Measurements from ENCODE around the gene SMURF1.

Gene SMURF1

DNA sequence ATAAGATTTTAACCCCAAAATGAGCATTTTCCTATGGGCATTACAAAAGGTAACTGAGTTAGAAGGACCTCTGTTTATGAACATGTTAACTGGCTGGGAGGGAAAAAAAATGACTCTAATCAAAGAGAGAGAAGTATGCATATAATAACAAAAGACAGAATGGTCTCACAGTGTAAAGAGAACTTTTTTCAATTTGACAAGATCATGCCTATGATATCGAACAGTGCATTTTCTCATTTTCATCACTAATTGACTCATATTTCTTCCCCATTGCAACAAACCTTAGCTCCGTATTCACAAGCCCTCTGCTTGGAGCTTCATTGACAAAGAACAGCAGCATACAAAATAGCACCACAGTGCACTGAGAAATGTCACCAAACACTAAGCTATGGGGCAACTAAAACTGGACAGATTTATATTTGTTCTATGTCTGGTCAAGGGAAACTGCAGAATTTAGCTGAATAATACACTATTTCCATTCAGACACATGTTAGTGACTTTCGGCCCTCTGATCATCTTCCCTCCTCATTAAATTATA lies 45.6 kb downstream of the SMURF1 start:
- no peak for DNase-seq

DNA sequence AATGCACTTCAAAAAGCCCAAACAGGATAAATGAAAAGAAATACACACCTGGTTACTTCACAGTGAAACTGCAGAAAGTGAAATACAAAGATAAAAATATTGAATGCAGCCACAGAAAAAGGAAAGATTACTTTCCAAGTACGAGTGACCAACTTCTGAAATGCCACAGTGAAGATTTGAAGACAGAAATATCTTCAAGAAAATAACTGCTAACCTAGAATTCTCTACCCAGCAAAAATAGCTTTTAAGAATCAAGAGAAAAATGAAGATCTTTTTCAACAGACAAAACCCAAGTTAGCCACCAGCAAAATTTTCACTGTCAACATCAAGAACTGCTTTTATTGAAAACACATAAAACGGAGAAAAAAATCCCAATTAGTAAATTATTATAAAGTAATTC lies 46.2 kb downstream of the SMURF1 start:
- no peak for DNase-seq

DNA sequence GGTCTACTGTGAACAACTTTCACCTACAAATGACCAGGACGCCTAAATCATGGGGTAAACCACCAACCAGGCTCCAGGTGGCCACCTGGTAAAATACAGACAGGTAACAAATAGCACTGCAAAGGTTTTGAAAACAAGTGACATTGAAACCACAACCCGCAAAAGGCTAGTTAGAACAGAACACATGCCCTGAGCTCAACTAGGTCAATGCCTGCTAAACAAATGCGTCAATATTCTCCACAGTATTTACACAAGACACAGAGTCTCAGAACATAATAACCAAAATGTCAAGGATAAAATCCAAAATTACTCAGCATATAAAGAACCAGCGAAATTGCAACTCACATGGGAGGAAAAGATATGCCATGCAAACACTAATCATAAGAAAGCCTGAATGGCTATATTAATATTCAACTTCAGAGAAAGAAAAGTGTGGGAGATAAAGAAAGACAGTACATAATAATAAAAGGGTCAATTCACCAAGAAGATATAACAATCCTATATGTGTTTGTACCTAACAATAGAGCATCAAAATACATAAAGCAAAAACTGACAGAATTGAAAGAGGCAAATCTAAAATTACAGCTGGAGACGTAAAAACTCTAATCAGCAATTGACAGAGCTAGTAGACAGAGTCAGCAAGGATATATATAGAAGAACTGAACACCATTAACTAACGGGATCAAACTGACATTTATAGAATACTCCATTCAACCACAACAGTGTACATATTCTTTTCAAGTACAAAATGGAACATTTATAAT lies 47.6 kb downstream of the SMURF1 start:
- no peak for DNase-seq

DNA sequence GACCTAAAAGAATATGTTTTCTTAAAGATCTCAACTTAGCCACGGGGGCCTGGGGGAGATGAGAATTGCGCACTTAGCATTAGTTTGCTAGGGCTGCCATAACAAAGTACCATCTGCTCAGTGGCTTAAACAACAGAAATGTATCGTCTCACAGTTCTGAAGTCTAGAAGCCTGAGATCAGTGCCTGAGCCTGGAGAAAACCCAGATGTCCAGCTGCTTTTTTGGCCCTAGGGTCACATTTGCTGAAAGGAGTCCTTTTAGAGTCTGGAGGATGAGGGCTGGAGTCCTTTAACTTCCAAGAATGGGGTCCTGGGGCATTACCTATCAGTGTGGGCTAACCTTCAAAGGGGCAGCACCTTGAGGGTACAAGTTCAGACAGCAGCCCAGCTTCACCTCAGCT lies 48.2 kb downstream of the SMURF1 start:
- no peak for DNase-seq

DNA sequence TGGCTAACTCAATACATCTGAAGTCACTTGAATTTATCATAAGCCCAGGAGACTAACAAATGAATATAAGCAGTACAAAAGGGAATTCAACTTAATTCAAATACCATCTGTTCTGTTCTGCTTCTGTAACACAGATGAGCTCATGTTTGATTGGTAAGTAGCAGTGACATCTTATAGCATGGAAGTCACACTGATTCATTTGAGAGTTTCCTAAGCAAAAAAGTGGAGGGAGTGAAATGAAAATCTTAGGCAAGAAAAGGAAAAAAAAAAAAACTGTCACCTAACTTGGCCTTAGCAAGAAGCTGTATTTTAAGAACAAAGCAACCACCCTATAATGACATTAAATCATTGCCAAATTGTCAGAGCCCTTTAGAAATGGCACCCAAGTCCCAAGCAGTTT lies 49.5 kb downstream of the SMURF1 start:
- DNase-seq, result no peak

DNA sequence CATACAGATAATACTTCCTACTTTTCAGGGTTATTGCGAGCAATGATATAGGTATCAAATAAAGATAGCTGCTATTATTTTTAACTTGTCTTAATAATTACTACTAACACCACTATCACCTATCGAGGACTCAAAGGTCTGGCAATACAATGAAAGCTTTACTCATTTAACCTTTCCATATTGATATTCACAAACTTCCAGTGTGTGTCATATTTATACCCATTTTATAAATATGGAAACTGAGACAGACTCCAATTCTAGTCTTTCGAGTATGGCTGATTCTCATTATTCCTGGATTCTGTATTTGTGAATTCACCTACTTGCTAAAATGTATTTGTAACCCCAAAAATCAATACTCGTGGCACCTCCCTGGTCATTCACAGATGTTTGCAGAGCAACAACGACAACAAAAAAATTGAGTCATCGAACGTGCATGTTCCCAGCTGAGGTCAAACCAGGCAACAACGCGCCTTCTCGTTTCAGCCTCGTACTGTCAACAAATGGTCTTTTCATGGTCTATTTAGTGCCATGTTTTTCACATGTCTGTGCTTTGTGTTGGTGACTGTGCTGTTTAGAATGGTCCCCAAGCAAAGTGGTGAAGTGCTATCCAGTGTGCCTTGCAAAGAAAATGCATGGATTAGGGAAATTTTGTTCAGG lies 51.7 kb downstream of the SMURF1 start:
- DNase-seq, result peak in 16 of 56 donors; percentile 4 to 53 (median 22)

DNA sequence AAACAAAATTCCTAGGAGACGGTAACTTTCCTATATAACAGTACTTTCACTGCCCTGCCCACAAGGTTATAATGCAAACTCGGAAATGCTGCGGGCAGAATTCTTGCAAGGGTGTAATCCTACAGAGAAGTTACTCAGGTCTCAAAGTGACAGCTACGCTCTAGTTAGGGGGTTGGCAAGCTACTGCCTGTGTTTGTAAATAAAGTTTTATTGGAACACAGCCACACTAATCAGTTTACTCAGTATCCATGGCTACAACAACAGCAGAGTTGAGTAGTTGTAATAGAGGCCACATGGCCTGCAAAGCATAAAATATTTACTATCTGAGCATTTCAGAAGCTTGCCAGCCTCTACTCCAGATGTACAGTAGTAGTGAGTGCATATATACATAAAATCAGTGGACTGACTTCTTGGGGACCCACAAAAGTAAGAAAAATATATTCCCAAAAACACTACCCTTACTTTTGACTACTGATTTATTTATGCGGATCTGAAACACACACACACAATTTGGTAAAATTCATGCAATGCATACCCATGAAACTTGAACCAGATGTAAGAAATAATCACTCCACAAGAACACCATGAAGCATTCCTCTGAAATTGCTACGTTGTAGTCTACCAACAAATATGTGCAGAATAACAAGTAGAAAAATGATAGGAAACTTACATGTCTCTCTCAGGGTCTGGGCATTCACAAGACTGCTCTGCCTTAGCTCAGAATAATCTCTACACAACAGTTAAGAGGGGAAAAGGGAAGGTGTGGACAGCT lies 53.0 kb downstream of the SMURF1 start:
- no peak for DNase-seq

DNA sequence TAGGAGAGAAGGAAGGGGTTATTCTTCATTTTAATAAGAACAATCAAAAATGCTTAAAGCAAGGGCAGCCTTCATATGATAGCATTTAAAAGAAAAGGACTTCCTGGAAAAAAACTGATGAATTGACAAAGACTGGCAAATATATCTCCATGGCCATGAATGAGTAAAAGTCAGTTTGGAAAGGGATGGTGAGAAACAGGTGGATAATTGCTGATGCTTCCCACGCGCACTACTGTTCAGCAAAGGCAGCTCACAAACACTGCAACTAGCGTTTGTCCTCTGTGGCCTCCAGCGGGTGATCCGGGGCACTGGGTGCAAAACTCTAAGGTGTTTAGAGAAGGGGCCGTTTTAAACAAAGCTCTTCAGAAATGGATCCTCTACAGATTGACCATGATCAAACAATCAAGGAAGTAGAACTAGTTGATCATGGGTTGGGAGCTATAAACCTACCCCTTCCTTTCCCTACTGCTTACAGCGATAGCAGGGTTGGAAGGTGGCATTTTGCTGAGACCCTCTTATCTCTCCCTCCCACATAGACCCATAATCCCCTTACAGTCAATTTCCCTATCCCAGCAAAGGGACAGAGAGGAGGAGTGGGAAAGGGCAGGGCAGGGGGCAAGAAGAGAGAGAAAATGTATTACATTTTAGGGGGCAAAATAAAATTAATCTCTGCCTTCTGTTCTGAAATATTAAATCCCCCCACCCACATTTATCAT lies 53.8 kb downstream of the SMURF1 start:
- no peak for DNase-seq

DNA sequence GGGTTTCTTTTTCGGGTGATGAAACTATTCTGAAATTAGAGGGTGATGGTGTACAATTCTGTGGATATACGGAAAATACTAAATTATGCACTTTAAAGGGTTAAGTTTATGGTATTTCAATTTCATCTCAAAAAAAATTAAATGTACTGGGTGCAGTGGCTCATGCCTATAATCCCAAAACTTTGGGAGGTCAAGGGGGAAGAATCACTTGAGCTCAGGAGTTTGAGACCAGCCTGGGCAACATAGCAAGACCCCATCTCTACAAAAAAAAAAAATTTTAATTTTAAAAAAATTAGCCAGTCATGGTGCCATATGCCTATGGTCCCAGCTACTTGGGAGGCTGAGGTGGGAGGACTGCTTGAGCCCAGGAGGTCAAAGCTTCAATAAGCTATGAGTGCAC lies 57.0 kb downstream of the SMURF1 start:
- DNase-seq, result no peak

DNA sequence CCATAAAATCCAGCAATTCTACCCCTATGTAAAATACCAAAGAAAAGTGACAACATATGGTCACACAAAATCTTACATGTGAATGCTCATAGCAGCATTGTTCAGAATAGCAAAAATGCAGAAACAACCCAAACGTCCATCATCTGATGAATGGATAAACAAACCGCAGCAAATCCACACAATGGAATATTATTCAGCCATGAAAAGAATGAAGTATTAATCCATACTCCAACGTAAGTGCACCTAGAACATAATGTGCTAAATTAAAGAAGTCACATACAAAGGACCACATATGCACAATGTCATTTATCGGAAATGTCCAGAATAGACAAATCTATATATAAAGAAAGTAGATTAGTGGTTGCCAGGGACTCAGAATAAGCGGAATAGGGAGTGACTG lies 57.4 kb downstream of the SMURF1 start:
- no peak for DNase-seq

DNA sequence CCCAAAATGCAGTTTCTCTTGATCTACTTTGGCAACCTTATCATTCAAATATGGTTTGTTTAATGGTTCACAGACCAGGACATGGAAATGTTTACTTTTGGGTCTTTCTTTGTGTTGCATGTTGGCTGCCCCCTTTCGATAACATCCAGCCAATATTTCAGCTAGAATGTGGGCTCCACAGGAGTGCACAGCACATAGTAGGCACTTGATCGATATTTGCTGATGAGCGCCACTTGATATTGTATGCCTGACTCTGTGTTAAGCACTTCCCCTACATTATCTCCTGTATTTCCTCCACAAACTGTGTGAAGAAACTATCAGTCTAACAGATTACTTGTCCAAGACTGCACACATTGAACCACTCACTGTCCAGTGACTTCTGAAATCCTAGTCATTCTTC lies 60.2 kb downstream of the SMURF1 start:
- DNase-seq, result no peak

DNA sequence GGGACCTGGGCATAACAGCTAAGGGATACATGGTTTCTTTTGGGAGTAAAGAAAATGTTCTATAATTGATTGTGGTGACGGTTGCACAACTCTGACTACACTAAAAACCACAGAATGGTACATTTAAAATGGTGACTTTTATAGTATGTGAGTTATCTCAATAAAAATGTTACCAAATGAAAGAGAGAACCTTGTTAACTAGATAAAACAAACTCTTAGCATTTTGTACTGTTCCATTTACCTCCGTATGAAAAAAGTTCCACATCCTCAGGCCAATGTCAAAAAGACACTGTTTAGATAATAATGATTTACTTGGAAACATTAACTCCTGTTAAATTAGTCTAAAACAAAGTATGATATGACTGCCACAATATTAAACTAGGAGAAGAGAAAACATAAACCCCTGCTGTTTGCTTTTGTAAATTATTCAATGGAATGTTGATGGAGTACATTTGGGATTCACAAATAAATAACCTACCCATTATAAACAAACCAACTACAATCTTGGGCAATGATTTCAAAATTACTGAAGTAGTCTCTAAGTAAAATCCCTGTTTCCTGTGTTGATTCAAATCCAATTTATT lies 60.7 kb downstream of the SMURF1 start:
- no peak for DNase-seq

DNA sequence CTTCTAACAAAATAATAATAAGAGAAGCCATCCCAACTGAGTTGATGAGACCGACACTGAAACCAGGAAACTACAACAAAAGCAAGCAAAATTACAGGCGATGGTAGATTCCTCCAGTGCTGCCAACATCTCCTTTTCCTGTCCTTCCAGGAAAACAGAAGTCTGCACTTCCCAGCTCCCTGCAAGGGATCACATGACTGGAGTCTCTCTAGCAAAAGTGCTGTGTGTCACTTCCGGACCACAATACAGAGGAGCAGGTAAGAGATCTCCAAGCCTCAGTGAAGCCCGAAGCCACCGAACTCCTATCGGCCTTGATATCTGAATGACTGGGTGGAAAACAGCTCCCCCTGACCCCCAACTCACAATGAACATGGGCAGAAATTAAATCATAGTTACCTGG lies 63.2 kb downstream of the SMURF1 start:
- no peak for DNase-seq

DNA sequence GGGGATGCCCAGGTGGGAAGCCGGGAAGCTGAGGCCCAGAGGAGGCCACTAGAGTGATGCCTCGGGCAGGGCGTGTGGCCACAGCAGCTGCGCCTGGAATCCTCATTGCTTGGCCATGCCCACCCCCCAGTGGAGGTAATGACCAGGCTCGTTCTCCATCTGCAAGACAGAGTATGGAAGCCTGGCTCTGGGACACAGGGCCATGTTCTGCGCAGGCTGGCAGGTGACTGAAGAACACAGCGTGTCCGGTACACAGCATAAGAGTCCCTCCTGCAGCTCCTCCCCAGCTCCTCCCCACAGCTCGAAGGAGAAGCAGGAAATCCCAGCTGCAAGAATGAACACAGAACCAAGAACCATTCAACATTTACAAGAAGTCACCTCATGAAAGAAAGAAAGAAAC lies 64.8 kb downstream of the SMURF1 start:
- DNase-seq, result peak in 4 of 56 donors; percentile 7 to 20 (median 8)

DNA sequence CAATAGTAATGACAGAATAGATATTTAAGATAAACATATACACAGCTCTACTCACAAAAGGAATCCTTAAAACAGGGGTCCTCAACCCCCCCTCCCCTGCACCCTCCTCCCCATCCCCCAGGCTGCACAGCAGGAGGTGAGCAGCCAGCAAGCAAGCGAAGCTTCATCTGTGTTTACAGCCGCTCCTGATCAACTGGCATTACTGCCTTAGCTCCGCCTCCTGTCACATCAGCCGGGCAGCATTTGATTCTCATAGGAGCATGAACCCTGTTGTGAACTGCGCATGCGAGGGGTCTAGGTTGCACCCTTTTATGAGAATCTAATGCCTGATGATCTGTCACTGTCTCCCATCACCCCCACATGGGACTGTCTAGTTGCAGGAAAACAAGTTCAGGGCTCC lies 65.5 kb downstream of the SMURF1 start:
- DNase-seq, result no peak

DNA sequence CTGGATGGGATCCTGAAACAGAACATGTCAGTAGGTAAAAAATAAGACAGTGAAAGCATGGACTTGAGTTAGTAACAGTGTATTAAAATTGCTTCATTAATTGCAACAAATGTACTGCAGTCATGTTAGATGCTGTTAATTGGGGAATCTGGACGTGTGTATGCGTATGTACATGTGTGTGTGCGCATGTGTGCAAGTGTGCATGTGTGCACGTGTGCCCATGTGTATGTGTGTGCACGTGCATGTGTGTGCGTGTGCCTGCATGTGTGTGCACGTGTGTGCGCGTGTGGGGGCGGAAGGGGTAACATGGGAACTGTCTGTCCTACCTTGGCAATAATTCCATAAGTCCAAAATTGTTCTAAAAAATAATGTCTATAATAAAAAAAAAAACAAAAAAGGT lies 67.3 kb downstream of the SMURF1 start:
- no peak for DNase-seq

DNA sequence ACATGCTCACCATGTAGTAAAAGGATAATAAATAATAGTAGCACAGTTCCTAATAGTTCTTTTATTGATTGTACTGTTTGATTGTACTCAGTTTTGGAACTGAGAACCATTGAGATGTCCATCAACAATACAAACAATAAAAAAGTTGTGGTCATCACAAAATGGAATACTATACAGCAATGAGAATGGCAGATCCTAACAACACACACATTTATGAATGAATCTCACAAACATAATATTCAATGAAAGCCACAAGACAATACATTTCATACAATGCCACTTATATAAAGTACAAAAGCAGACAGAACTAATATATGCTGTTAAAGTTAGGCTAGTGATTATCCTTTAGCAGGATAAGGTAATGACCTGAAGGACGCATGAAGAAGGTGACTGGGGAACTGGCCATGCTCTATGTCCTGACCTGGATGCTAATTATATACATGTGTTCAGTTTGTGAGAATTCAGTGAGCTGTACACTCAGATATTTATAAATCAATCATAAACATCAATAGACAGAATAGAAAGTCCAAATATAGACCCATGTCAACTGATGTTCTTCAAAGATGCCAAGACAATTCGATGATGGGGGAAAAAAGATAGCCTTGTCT lies 70.0 kb downstream of the SMURF1 start:
- DNase-seq, result no peak

DNA sequence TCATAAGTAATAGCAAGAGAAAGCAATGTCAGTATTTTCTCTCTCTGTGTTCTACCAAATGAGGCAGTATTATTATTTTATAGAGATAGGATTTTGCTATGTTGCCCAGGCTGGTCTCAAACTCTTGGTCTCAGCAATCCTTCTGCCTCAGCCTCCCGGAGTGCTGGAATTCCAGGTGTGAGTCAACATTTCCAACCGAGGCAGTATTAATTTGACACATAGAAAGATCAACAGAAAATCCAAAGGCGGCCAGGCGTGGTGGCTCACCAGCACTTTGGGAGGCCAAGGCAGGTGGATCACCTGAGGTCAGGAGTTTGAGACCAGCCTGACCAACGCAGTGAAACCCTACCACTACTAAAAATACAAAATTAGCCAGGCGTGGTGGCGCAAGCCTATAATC lies 71.8 kb downstream of the SMURF1 start:
- DNase-seq, result no peak

DNA sequence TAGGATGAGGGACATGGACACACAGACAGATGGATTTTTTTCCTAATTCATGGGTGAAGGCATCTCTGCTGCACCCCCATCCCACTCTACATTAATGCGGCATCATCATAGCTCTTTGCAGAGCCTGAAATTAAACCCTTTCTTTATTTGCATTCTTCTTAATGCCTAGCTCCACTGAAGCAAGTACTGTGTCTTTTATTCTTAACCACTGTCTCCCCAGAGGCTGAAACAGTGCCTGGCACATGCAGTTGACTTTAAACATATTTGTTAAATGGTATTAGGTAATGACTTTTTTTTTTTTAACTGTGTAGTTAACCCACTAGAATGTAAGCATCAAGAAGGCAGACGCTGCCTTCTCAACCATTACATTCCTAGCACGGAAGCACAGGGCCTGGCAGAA lies 73.5 kb downstream of the SMURF1 start:
- no peak for DNase-seq

DNA sequence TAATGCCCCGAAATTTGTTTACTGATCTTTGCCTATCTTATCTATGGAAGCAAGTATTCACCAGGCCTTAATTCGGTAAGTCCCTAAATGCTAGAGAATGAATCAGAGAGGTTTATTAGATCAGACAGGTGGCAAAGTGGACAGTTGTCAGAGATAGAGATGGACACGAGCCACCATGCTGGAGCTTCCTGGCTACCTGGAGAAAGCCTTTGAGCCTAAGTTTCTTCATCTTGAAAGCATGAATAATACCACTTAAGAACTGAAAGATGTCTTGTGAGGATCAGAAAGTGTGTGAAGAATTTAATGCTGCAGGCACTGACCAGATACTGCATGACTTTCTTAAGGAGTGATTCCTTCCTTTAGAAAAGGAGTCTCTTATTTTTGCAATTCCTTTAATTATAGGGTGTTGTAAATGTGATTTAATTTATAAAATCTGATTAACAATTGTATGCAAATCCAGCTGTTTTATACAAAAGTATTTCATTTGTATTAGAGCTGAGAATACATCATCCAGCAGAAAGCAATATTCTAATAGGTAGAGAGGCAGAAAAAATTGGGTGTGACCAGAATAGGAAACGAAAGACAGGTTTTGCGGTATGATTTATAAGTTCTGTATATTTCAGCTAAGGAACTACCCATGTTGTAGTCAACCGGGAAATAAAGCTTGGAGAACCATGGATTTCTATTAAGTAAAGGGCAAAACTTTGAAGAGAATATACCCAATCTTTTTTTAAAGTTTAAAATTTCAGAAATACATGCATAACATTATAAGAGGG lies 82.7 kb downstream of the SMURF1 start:
- DNase-seq, result no peak
